ENCODE measurements around the gene TM2D1.
A peak's percentile ranks its signal among the peaks of the same experiment; 100 is the strongest.
"Not testable (repeated sequence)": the region's sequence is repeated elsewhere in the genome, so short reads cannot be mapped to it uniquely, and the experiment has no call there.

Gene TM2D1

GRCh38 chr1:61724506-61724812 is 482 bp downstream of the TM2D1 start:
- POLR2A ChIA-PET = no interaction called here
- no peak for DNase-seq (ENCODE audit: extremely low spot score)

GRCh38 chr1:61718996-61719663 is 5.8 kb downstream of the TM2D1 start:
- POLR2A ChIA-PET; CTCF ChIA-PET; DNase-seq (ENCODE audit: extremely low spot score): not testable (repeated sequence)

More at GRCh38 chr1:61724506-61724812, 482 bp downstream of the TM2D1 start:
- CTCF ChIA-PET = no interaction called here
- TF ChIP-seq BHLHE40 (IDR thresholded peaks at IDR 0.05; ENCODE audit: borderline replicate concordance) = no peak
- no peak for TF ChIP-seq LEF1 (IDR thresholded peaks at IDR 0.05; ENCODE audit: borderline replicate concordance)
- TF ChIP-seq CTBP1 (IDR thresholded peaks at IDR 0.05; ENCODE audit: borderline replicate concordance) = no peak
- no peak for TF ChIP-seq NFRKB (IDR thresholded peaks at IDR 0.05)
- no peak for TF ChIP-seq SUZ12 (IDR thresholded peaks at IDR 0.05)
- TF ChIP-seq HDGF (IDR thresholded peaks at IDR 0.05; ENCODE audit: borderline replicate concordance) = no peak
- no peak for TF ChIP-seq L3MBTL2 (conservative IDR thresholded peaks at IDR 0.05)
- TF ChIP-seq FOXA1 (IDR thresholded peaks at IDR 0.05) = no peak
- TF ChIP-seq FOXK2 (IDR thresholded peaks at IDR 0.05) = no peak
- TF ChIP-seq ARNT (IDR thresholded peaks at IDR 0.05) = no peak
- TF ChIP-seq ZNF384 (IDR thresholded peaks at IDR 0.05) = no peak
- TF ChIP-seq, protein P1, sequence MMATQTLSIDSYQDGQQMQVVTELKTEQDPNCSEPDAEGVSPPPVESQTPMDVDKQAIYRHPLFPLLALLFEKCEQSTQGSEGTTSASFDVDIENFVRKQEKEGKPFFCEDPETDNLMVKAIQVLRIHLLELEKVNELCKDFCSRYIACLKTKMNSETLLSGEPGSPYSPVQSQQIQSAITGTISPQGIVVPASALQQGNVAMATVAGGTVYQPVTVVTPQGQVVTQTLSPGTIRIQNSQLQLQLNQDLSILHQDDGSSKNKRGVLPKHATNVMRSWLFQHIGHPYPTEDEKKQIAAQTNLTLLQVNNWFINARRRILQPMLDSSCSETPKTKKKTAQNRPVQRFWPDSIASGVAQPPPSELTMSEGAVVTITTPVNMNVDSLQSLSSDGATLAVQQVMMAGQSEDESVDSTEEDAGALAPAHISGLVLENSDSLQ (IDR thresholded peaks at IDR 0.05) = no peak
- TF ChIP-seq TARDBP (IDR thresholded peaks at IDR 0.05) = no peak
- no peak for TF ChIP-seq ELF4 (IDR thresholded peaks at IDR 0.05)

GRCh38 chr1:61711969-61712368 is 13.0 kb downstream of the TM2D1 start:
- no peak for TF ChIP-seq CTBP1 (IDR thresholded peaks at IDR 0.05; ENCODE audit: borderline replicate concordance)
- TF ChIP-seq LEF1 (IDR thresholded peaks at IDR 0.05; ENCODE audit: borderline replicate concordance) = no peak
- no peak for TF ChIP-seq FOXK2 (IDR thresholded peaks at IDR 0.05)
- no peak for TF ChIP-seq SP1 (IDR thresholded peaks at IDR 0.05)
- TF ChIP-seq, protein P1 (IDR thresholded peaks at IDR 0.05) = no peak
- TF ChIP-seq BHLHE40 (IDR thresholded peaks at IDR 0.05; ENCODE audit: borderline replicate concordance) = no peak
- no peak for TF ChIP-seq NFRKB (IDR thresholded peaks at IDR 0.05)
- TF ChIP-seq ELF4 (IDR thresholded peaks at IDR 0.05) = no peak
- TF ChIP-seq TARDBP (IDR thresholded peaks at IDR 0.05) = no peak
- no peak for TF ChIP-seq FOXM1 (IDR thresholded peaks at IDR 0.05; ENCODE audit: borderline replicate concordance)
- TF ChIP-seq HDGF (IDR thresholded peaks at IDR 0.05; ENCODE audit: borderline replicate concordance) = no peak
- no peak for TF ChIP-seq SUZ12 (IDR thresholded peaks at IDR 0.05)
- no peak for TF ChIP-seq ARNT (IDR thresholded peaks at IDR 0.05)
- TF ChIP-seq L3MBTL2 (conservative IDR thresholded peaks at IDR 0.05) = no peak
- no peak for TF ChIP-seq FOXA1 (IDR thresholded peaks at IDR 0.05)
- POLR2A ChIA-PET = interaction anchor here (1.2 kb wide), 1 partner anchor 32 kb away, joined by 3 read pairs; no protein-coding TSS in a partner anchor
- CTCF ChIA-PET = no interaction called here
- no peak for DNase-seq (ENCODE audit: extremely low spot score)

DNA sequence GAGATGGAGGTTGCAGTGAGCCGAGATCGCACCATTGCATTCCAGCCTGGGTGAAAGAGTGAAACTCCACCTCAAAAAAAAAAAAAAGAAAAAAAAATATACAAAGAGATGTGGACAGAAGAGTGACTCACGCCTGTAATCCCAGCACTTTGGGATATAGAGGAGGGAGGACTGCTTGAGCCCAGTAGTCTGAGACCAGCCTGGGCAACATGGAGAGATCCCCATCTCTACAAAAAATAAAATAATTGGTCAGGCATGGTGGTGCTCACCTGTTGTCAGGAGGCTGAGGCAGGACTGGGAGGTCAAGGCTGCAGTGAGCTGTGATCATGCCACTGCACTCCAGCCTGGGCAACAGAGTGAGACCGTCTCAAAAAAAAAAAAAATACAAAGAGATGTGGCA is 13.7 kb downstream of the TM2D1 start:
- CTCF ChIA-PET; DNase-seq (ENCODE audit: extremely low spot score): not testable (repeated sequence)
- TF ChIP-seq ZNF384 (IDR thresholded peaks at IDR 0.05) = peak; percentile 59

GRCh38 chr1:61709908-61710289 is 15.0 kb downstream of the TM2D1 start:
- no peak for DNase-seq (ENCODE audit: extremely low spot score)
- TF ChIP-seq CTBP1 (IDR thresholded peaks at IDR 0.05; ENCODE audit: borderline replicate concordance) = no peak
- no peak for TF ChIP-seq SP1 (IDR thresholded peaks at IDR 0.05)
- TF ChIP-seq, protein P1 (IDR thresholded peaks at IDR 0.05) = no peak
- no peak for TF ChIP-seq TARDBP (IDR thresholded peaks at IDR 0.05)
- no peak for TF ChIP-seq ZNF384 (IDR thresholded peaks at IDR 0.05)
- TF ChIP-seq LEF1 (IDR thresholded peaks at IDR 0.05; ENCODE audit: borderline replicate concordance) = no peak
- no peak for TF ChIP-seq L3MBTL2 (conservative IDR thresholded peaks at IDR 0.05)
- no peak for TF ChIP-seq FOXA1 (IDR thresholded peaks at IDR 0.05)
- TF ChIP-seq HDGF (IDR thresholded peaks at IDR 0.05; ENCODE audit: borderline replicate concordance) = no peak
- no peak for TF ChIP-seq BHLHE40 (IDR thresholded peaks at IDR 0.05; ENCODE audit: borderline replicate concordance)
- TF ChIP-seq SUZ12 (IDR thresholded peaks at IDR 0.05) = no peak
- no peak for TF ChIP-seq FOXK2 (IDR thresholded peaks at IDR 0.05)
- TF ChIP-seq FOXM1 (IDR thresholded peaks at IDR 0.05; ENCODE audit: borderline replicate concordance) = no peak
- no peak for TF ChIP-seq NFRKB (IDR thresholded peaks at IDR 0.05)
- no peak for TF ChIP-seq ELF4 (IDR thresholded peaks at IDR 0.05)
- TF ChIP-seq ARNT (IDR thresholded peaks at IDR 0.05) = no peak
- POLR2A ChIA-PET = no interaction called here
- CTCF ChIA-PET = interaction anchor here (0.6 kb wide), 1 partner anchor 1624 kb away, joined by 3 read pairs; no protein-coding TSS in a partner anchor

More for the DNA sequence above, 13.7 kb downstream of the TM2D1 start:
- POLR2A ChIA-PET = interaction anchor here (1.2 kb wide), 1 partner anchor 33 kb away, joined by 3 read pairs; no protein-coding TSS in a partner anchor

- POLR2A ChIA-PET = no interaction called here
- TF ChIP-seq BHLHE40 (IDR thresholded peaks at IDR 0.05; ENCODE audit: borderline replicate concordance) (no peak), TARDBP (IDR thresholded peaks at IDR 0.05) (no peak), ZNF384 (IDR thresholded peaks at IDR 0.05) (no peak), NFRKB (IDR thresholded peaks at IDR 0.05) (no peak), SUZ12 (IDR thresholded peaks at IDR 0.05) (no peak), FOXK2 (IDR thresholded peaks at IDR 0.05) (no peak), SP1 (IDR thresholded peaks at IDR 0.05) (no peak), ELF4 (IDR thresholded peaks at IDR 0.05) (no peak), HDGF (IDR thresholded peaks at IDR 0.05; ENCODE audit: borderline replicate concordance) (no peak), L3MBTL2 (conservative IDR thresholded peaks at IDR 0.05) (no peak), CTBP1 (IDR thresholded peaks at IDR 0.05; ENCODE audit: borderline replicate concordance) (no peak), LEF1 (IDR thresholded peaks at IDR 0.05; ENCODE audit: borderline replicate concordance) (no peak), ARNT (IDR thresholded peaks at IDR 0.05) (no peak), FOXM1 (IDR thresholded peaks at IDR 0.05; ENCODE audit: borderline replicate concordance) (no peak), FOXA1 (IDR thresholded peaks at IDR 0.05) (no peak)
- TF ChIP-seq, protein P1 (IDR thresholded peaks at IDR 0.05) = no peak
- DNase-seq (ENCODE audit: extremely low spot score) = no peak
- CTCF ChIA-PET = interaction anchor here (0.6 kb wide), 1 partner anchor 1624 kb away, joined by 3 read pairs; no protein-coding TSS in a partner anchor
Observed at GRCh38 chr1:61708953-61709907, 15.7 kb downstream of the TM2D1 start.

Data from HEK293T (cell line).